Right lobe of liver (tissue), 6 donors: ENCODE results near the gene GPR82. TPM values are rescaled to one million over a fixed set of nuclear protein-coding genes. Genes with fewer than 3 reads are reported as not detected.
A peak's percentile ranks its signal among the peaks of the same experiment; 100 is the strongest.
"Not testable (repeated sequence)": the region's sequence is repeated elsewhere in the genome, so short reads cannot be mapped to it uniquely, and the experiment has no call there.

Experiments
- ATAC-seq, 4 donors: fragments of 200-7000 bp; cut with Tn5 transposase; one replicate each; pipeline ENCODE4 v1.9.1; 2020; ENCODE audit warnings: mild to moderate bottlenecking in 4 of 4, moderate library complexity in 4 of 4
- DNase-seq, 3 donors: peaks; one replicate each; pipeline ENCODE4 v3.0.0-alpha.2; 2020
- H3K27ac ChIP-seq, 3 donors: fragments of 200-600 bp; one replicate each; pipeline ENCODE4 v1.8.0; 2022
- H3K27me3 ChIP-seq, 2 donors: fragments of 200-600 bp; one replicate each; pipeline ENCODE4 v1.8.0; 2022
- H3K36me3 ChIP-seq, 4 donors: fragments of 200-600 bp; sonication (generic) in 1 of 4; one replicate each; pipeline versions ENCODE4 v1.5.1 to v1.8.0; 2017 to 2022; ENCODE audit warnings: control low read depth in 1 of 4
- H3K4me1 ChIP-seq, 4 donors: fragments of 200-600 bp; sonication (generic) in 1 of 4; one replicate each; pipeline versions ENCODE4 v1.5.1 to v1.8.0; 2017 to 2022; ENCODE audit warnings: control low read depth in 1 of 4
- H3K4me3 ChIP-seq, 3 donors: fragments of 200-600 bp; one replicate each; pipeline ENCODE4 v1.8.0; 2022
- H3K9me3 ChIP-seq, 4 donors: fragments of 200-600 bp; sonication (generic) in 1 of 4; one replicate each; pipeline versions ENCODE4 v1.5.1 to v1.8.0; 2017 to 2022; ENCODE audit warnings: control low read depth in 1 of 4
- POLR2A ChIP-seq: fragments of 450-650 bp; IDR thresholded peaks from one replicate; pipeline ENCODE4 v1.6.1; 2017; ENCODE audit warnings: antibody characterized with exemption, mild to moderate bottlenecking
- WGBS: methylation state at CpG from one replicate; pipeline ENCODE4 v1.1.6; 2018; ENCODE audit warnings: low coverage, low lambda C conversion rate; ENCODE audit not compliant: insufficient coverage; ENCODE audit errors: missing lambda C conversion rate; 5-methylcytosine and 5-hydroxymethylcytosine counted together
- intact Hi-C, 2 donors: fragments of 100-400 bp; cut with DNase I; formaldehyde crosslinking; loops; one replicate each; pipeline versions ENCODE4 v1.11.2 to v1.14.1; 2022
- total RNA-seq, 6 experiments: library from RNA; depleted of rRNA in 2 of 6; stranded (reverse); fragments of >200 nt in 2 of 6; fragmentation: NEBNext Ultra II Directional in 3 of 6; extraction: Animal tissue kit (Norgen Biotek cat#: 25700) in 3 of 6; gene quantifications; one replicate each; pipeline versions ENCODE4 v1.1.0 to v1.2.4, GENCODE V29; 2016 to 2023
- TF ChIP-seq, protein P1 (sequence below), 4 donors: fragments of 200-600 bp in 3 of 4; fragments of 450-650 bp in 1 of 4; IDR thresholded peaks; one replicate each; pipeline versions ENCODE4 v1.5.1 to v1.8.0; 2016 to 2022; ENCODE audit warnings: antibody characterized with exemption in 4 of 4, mild to moderate bottlenecking in 2 of 4
- donor health status: DM: no; HTN: yes; CAD: no.
- donor health status: DM: no; HTN: no; CAD: no.
- donor health status: DM: no; HTN: no; CAD: no.
- donor health status: DM: no; HTN: yes; CAD: no.
- donor health status: DM: no; HTN: yes; CAD: no.

GPR82 gene
- total RNA-seq, 6 experiments from 2014 or later = 0.06 to 0.44 (median 0.20) TPM

DNA sequence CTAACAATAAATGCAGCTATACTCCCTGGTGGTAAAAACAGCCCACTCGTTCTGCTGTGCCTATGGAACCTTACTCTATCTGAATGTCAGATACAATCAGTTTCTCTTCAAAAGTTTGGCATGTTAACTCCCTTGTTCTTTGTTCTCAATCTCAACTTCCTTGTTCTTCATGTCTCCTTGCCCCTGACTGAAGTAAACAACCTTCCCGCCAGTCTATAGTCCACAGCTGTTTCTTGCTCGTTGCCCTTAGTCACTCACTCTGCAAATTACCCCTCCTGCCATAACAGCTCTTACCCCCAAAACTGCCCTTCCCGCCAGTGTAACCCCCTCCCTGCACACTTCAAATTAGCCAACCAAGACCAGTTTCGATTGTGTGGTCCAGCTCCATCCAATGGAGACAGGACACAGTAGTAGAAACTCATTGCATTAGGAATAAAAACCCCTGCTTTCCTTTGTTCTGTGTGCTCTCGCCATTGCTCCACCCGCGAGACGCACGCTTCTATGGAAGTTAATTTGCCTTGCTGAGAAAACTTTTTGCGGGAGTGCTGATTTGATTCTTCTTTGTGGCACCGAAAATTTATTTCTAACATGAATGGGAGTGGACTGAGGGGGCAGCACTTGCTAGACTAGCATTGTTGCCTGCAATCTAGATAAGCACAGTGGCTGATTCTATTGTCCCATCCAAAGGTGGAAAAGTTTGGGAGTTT, 7.1 kb upstream of the GPR82 start:
- ATAC-seq (no peak), DNase-seq (no peak)
- no peaks in the 10 kb centered on the region for H3K4me1 ChIP-seq
- H3K4me3 ChIP-seq = no peak overlapping the region
- H3K27ac ChIP-seq = no peak overlapping the region
- no peaks in the 10 kb centered on the region for H3K27me3 ChIP-seq
- 74% methylated on average over 12 of the region's 12 CpGs for WGBS
- intact Hi-C loops = no loop called here
- no peaks in the 10 kb centered on the region for H3K36me3 ChIP-seq
- no peak for TF ChIP-seq POLR2A
- TF ChIP-seq, protein P1, sequence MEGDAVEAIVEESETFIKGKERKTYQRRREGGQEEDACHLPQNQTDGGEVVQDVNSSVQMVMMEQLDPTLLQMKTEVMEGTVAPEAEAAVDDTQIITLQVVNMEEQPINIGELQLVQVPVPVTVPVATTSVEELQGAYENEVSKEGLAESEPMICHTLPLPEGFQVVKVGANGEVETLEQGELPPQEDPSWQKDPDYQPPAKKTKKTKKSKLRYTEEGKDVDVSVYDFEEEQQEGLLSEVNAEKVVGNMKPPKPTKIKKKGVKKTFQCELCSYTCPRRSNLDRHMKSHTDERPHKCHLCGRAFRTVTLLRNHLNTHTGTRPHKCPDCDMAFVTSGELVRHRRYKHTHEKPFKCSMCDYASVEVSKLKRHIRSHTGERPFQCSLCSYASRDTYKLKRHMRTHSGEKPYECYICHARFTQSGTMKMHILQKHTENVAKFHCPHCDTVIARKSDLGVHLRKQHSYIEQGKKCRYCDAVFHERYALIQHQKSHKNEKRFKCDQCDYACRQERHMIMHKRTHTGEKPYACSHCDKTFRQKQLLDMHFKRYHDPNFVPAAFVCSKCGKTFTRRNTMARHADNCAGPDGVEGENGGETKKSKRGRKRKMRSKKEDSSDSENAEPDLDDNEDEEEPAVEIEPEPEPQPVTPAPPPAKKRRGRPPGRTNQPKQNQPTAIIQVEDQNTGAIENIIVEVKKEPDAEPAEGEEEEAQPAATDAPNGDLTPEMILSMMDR (IDR thresholded peaks at IDR 0.05) = no peak
- no peaks in the 10 kb centered on the region for H3K9me3 ChIP-seq

DNA sequence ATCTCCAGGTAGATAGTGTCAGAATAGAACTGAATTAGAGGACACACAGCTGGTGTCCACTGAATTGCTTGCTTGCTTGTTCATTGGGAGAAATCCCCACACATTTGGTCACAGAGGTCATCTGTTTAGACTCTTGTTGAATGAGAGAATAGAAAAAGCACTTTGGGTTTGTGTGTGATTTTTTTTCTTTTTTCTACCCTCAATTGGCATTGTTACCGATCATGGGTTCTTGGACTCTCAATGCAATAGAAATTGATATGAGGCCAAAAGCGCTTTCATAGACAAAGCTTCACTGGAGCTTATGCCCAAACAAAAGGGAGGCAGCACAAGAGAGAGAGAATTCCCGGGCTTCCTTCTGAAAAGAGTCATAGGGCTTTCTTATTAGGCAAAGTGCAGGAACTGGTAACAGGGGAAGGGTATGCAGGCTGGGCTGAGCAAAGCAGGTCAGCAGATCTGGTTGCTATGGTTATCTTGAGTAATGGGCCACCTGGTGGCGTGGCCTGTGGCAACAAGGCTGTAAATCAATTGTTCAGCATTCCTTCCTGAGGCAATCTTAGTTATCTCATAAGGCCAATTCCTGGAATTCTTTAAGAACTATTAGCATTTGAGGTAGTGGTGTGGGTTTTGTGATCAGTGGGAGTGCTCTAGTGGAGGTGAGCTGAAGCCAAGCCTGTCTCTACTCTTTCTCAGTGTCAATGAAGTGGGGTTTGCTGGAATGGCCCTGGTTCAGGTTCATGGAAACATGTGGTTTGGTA, 5.3 kb upstream of the GPR82 start:
- Histone ChIP-seq H3K27ac (no peak overlapping the region), H3K4me1 (no peaks in the 10 kb centered on the region), H3K27me3 (no peaks in the 10 kb centered on the region), H3K9me3 (no peaks in the 10 kb centered on the region), H3K36me3 (no peaks in the 10 kb centered on the region), H3K4me3 (no peak overlapping the region)
- TF ChIP-seq, protein P1 (IDR thresholded peaks at IDR 0.05) = no peak
- no peak for TF ChIP-seq POLR2A
- WGBS = 84% methylated on average over 3 of the region's 4 CpGs
- intact Hi-C loops = no loop called here
- DNase-seq (no peak), ATAC-seq (no peak)

DNA sequence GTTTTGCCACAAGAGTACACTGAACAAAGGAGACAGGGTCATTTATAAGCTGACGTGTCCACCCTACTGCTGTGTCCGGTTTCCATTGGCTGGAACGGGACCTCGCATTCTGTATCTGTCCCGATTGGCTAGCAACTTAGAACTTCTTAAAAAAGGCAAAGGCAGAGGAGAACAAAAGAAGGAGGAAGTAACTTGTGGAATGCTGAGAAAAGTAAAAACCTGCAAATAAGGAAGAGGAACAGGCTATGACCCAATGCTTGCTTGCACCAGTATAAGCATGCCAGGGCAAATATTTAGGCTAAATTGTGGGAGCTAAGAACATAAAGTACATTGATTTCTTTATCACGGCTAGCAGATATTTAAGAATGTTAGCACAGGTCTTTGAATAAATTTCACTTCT, 4.4 kb upstream of the GPR82 start:
- 72% methylated on average over 6 of the region's 6 CpGs for WGBS
- H3K4me3 ChIP-seq, ATAC-seq, H3K27me3 ChIP-seq, H3K9me3 ChIP-seq, H3K36me3 ChIP-seq, DNase-seq, H3K4me1 ChIP-seq, H3K27ac ChIP-seq, intact Hi-C loops: not testable (repeated sequence)

DNA sequence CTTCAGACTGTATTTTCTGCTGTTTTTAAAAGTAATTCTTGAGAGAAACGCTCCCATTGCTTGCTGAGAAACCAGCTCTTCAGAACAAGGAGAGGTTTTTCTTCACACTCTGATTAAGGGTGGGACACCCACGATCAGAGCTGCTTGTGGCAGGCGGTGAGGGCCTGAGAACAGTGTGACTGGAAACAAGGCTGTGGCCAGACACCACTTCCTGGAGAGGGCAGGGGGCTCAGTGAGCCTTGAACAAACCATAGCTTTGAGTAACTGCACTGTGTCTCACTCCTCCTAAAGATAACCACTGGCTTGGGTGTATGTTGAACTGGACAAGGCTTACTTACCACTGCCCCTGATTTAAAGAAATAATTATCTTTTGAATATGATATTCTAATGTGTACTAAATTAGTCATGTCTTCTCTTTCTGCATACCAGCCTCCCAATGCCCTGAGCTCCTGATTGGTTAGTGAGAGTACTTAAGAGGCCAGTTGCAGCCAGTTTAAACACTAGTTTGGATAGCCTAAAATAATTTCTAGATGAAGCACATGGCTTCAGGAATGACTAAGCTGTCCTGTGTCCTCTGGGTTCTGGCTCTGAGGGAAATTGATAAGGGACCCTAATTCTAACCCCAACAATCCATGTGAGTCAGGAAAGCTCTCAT, 3.7 kb upstream of the GPR82 start:
- H3K4me3 ChIP-seq = no peak overlapping the region
- no peaks in the 10 kb centered on the region for H3K9me3 ChIP-seq
- ATAC-seq (peak in 2 of 4 donors; percentile 35 to 36), DNase-seq (no peak)
- H3K36me3 ChIP-seq = no peaks in the 10 kb centered on the region
- H3K27ac ChIP-seq = no peak overlapping the region
- H3K27me3 ChIP-seq = no peaks in the 10 kb centered on the region
- no peak for TF ChIP-seq POLR2A
- TF ChIP-seq, protein P1 (IDR thresholded peaks at IDR 0.05) = no peak
- 63% methylated on average over 3 of the region's 3 CpGs for WGBS
- H3K4me1 ChIP-seq = no peaks in the 10 kb centered on the region
- intact Hi-C loops = no loop called here

DNA sequence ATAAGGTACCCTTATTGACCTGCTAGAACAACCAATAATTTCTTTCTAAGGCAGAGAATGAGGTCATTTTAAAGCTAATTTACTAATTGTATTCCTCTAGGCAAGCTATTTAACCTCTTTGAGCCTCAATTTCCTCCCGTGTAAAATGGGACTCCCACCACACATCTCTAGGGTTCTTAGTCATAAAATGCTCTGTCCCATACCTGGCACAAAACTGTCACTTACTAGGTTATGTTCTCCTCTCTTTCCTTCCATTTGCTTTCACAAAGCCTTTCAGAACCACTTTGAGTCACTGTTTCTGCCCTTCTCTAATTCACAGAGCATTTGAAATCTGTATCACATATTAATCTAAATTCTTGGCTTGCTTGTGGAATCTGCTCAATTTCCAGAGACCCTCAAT, 2.4 kb upstream of the GPR82 start:
- no peak overlapping the region for H3K4me3 ChIP-seq
- H3K27ac ChIP-seq = no peak overlapping the region
- no peaks in the 10 kb centered on the region for H3K27me3 ChIP-seq
- DNase-seq (no peak), ATAC-seq (no peak)
- H3K4me1 ChIP-seq = no peaks in the 10 kb centered on the region
- H3K36me3 ChIP-seq = no peaks in the 10 kb centered on the region
- TF ChIP-seq POLR2A = no peak
- TF ChIP-seq, protein P1 (IDR thresholded peaks at IDR 0.05) = no peak
- 40% methylated on average over 1 of the region's 1 CpG for WGBS
- H3K9me3 ChIP-seq = no peaks in the 10 kb centered on the region
- intact Hi-C loops = no loop called here
